Lower lobe of right lung (tissue), 2 donors: Measurements from ENCODE around the gene ZNF200. TPM values are rescaled to one million over a fixed set of nuclear protein-coding genes. Genes with fewer than 3 reads are reported as not detected.
"Not testable (repeated sequence)": the region's sequence is repeated elsewhere in the genome, so short reads cannot be mapped to it uniquely, and the experiment has no call there.

ENCODE experiments used
- ATAC-seq, 2 donors: fragments of 200-7000 bp; cut with Tn5 transposase; one replicate each; pipeline ENCODE4 v1.9.1; 2020 to 2022; ENCODE audit warnings: mild to moderate bottlenecking in 2 of 2, moderate library complexity in 2 of 2
- DNase-seq: peaks from one replicate; pipeline ENCODE4 v3.0.0-alpha.2; 2020
- H3K27ac ChIP-seq: fragments of 200-600 bp; one replicate; pipeline ENCODE4 v1.8.0; 2022
- H3K27me3 ChIP-seq: fragments of 200-600 bp; one replicate; pipeline ENCODE4 v1.8.0; 2022; ENCODE audit warnings: low read depth
- H3K36me3 ChIP-seq: fragments of 200-600 bp; one replicate; pipeline ENCODE4 v1.8.0; 2022; ENCODE audit warnings: mild to moderate bottlenecking
- H3K4me1 ChIP-seq: fragments of 200-600 bp; one replicate; pipeline ENCODE4 v1.8.0; 2022
- H3K4me3 ChIP-seq: fragments of 200-600 bp; one replicate; pipeline ENCODE4 v1.8.0; 2022; ENCODE audit warnings: mild to moderate bottlenecking
- H3K9me3 ChIP-seq: fragments of 200-600 bp; one replicate; pipeline ENCODE4 v1.8.0; 2022
- intact Hi-C: fragments of 100-400 bp; cut with DNase I; formaldehyde crosslinking; loops from one replicate; pipeline ENCODE4 v1.11.0; 2022
- total RNA-seq: library from RNA; stranded (reverse); fragmentation: NEBNext Ultra II Directional; extraction: Animal tissue kit (Norgen Biotek cat#: 25700); gene quantifications from one replicate; pipeline ENCODE4 v1.2.1, GENCODE V29; 2021
- TF ChIP-seq, protein P1 (sequence below): fragments of 200-600 bp; IDR thresholded peaks from one replicate; pipeline ENCODE4 v1.8.0; 2022; ENCODE audit warnings: antibody characterized with exemption, mild to moderate bottlenecking
- donor health status: DM: no; HTN: yes; CAD: no; lungs with severe emphysema.

Gene ZNF200
- total RNA-seq, 1 donor from 2014 or later = 12.0 TPM

GRCh38 chr16:3215601-3216262 lies 19.2 kb downstream of the ZNF200 start:
- H3K27me3 ChIP-seq = no peaks in the 10 kb centered on the region
- intact Hi-C loops = no loop called here
- TF ChIP-seq, protein P1, sequence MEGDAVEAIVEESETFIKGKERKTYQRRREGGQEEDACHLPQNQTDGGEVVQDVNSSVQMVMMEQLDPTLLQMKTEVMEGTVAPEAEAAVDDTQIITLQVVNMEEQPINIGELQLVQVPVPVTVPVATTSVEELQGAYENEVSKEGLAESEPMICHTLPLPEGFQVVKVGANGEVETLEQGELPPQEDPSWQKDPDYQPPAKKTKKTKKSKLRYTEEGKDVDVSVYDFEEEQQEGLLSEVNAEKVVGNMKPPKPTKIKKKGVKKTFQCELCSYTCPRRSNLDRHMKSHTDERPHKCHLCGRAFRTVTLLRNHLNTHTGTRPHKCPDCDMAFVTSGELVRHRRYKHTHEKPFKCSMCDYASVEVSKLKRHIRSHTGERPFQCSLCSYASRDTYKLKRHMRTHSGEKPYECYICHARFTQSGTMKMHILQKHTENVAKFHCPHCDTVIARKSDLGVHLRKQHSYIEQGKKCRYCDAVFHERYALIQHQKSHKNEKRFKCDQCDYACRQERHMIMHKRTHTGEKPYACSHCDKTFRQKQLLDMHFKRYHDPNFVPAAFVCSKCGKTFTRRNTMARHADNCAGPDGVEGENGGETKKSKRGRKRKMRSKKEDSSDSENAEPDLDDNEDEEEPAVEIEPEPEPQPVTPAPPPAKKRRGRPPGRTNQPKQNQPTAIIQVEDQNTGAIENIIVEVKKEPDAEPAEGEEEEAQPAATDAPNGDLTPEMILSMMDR = no peak
- ATAC-seq (peak in 1 of 2 donors; percentile 48), DNase-seq (no peak)
- no peak overlapping the region for H3K27ac ChIP-seq
- no peaks in the 10 kb centered on the region for H3K4me1 ChIP-seq
- H3K9me3 ChIP-seq = peaks cover 6% of the 10 kb centered on the region
- H3K36me3 ChIP-seq = no peaks in the 10 kb centered on the region
- no peak overlapping the region for H3K4me3 ChIP-seq

GRCh38 chr16:3214904-3215600 lies 19.9 kb downstream of the ZNF200 start:
- ATAC-seq (peak in 1 of 2 donors; percentile 32), DNase-seq (no peak)
- Histone ChIP-seq H3K27ac (no peak overlapping the region), H3K4me3 (no peak overlapping the region), H3K27me3 (no peaks in the 10 kb centered on the region), H3K9me3 (no peaks in the 10 kb centered on the region), H3K4me1 (no peaks in the 10 kb centered on the region), H3K36me3 (no peaks in the 10 kb centered on the region)
- TF ChIP-seq, protein P1 = no peak
- intact Hi-C loops = no loop called here

DNA sequence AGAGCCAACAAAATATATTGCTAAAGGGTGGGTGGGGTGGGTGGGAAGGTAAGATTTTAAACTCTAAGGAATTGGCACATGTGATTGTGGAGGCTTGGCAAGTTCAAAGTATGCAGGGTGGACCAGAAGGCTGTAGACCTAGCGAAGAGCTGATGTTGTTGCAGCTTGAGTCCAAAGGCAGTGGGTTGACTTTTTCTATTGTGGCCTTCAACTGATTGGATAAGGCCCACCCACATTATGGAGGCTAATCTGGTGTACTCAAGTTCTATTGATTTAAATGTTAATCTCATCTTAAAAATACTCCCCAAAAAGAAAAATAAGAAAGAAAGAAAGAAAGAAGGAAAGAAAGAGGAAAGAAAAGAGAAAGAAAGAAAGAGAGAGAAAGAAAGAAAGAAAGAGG lies 22.4 kb downstream of the ZNF200 start:
- no peaks in the 10 kb centered on the region for H3K9me3 ChIP-seq
- ATAC-seq (no peak), DNase-seq (no peak)
- no peak overlapping the region for H3K27ac ChIP-seq
- no peaks in the 10 kb centered on the region for H3K27me3 ChIP-seq
- no peak overlapping the region for H3K4me3 ChIP-seq
- TF ChIP-seq, protein P1 = no peak
- H3K4me1 ChIP-seq = no peaks in the 10 kb centered on the region
- no peaks in the 10 kb centered on the region for H3K36me3 ChIP-seq
- intact Hi-C loops = no loop called here

DNA sequence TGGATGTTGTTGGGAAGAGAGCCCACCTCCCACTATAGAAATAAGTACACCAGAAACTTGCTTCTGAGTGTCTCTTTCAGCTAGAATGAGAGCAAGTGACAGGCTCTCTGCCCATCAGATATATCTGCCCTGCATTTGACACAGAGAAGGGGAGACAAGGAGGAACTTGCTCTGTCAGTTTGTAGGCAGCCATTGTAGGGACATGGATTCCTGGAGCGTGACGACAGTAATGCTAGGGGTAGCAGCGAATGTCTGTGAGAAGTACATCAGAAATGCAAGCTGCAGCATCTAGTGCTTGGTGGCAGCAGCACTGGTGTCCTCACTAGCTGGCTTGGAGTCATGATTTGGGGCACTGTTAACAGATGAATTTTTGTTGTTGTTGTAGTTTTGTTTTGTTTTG lies 23.0 kb downstream of the ZNF200 start:
- no peaks in the 10 kb centered on the region for H3K36me3 ChIP-seq
- no peak for ATAC-seq
- no peak overlapping the region for H3K27ac ChIP-seq
- intact Hi-C loops = no loop called here
- H3K27me3 ChIP-seq = no peaks in the 10 kb centered on the region
- no peaks in the 10 kb centered on the region for H3K9me3 ChIP-seq
- H3K4me3 ChIP-seq = no peak overlapping the region
- H3K4me1 ChIP-seq = no peaks in the 10 kb centered on the region
- no peak for DNase-seq
- TF ChIP-seq, protein P1 = no peak

DNA sequence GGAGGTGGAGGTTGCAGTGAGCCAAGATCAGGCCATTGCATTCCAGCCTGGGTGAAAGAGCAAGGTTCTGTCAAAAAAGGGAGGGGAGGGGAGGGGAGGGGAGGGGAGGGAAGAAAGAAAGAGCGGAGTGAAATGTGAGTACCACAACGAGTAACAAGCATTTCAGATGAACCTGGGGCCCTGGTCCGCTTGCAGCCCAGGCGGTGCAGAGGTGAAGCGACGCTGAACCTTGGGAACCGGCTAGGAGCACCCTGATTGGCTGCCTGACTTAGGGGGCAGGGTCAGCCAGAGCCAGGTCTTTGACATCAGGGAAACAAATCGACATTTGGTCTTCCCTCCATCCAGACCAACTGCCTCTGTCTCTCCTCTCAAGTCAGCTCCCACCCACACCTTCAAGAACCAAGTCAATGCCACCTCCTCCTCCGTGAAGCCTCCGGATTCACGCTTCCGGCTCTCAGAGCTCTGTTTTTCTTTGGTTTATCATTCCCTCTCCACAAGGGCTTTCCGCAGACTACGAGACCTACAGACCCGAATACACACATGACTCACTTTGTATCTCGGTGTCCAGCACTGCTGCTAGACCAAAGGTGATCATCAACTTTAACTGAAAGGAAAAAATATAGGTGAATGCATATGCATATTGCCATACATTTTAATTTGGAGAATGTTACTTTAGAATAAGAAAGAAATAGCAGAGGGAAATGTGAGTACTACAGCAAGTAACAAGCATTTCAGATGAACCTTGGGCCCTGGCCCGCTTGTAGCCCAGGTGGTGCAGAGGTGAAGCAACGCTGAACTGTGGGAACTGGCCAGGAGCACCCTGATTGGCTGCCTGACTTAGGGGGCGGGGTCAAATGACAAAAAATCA lies 27.6 kb downstream of the ZNF200 start:
- Histone ChIP-seq H3K27me3 (no peaks in the 10 kb centered on the region), H3K27ac (no peak overlapping the region), H3K9me3 (peaks cover 13% of the 10 kb centered on the region), H3K36me3 (no peaks in the 10 kb centered on the region), H3K4me1 (no peaks in the 10 kb centered on the region), H3K4me3 (no peak overlapping the region)
- intact Hi-C loops = no loop called here
- TF ChIP-seq, protein P1 = no peak
- no peak for ATAC-seq
- no peak for DNase-seq

DNA sequence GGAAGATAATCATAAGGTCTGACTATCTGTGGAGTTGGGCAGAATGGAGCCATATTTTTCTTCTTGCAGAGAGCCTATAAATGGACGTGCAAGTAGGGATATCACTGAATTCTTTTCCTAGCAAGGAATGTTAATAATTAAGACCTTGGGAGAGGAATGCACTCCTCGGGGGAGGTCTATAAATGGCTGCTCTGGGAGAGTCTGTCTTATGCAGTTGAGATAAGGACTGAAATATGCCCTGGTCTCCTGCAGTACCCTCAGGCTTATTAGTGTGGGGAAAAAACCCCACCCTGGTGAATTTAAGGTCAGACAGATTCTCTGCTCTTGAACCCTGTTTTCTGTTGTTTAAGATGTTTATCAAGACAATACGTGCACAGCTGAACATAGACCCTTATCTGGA lies 29.0 kb downstream of the ZNF200 start:
- H3K4me3 ChIP-seq, H3K36me3 ChIP-seq, intact Hi-C loops, DNase-seq, H3K4me1 ChIP-seq, H3K27me3 ChIP-seq, ATAC-seq, H3K27ac ChIP-seq: not testable (repeated sequence)
- peaks cover 13% of the 10 kb centered on the region for H3K9me3 ChIP-seq
